ENCODE results near the gene PLA2G2C. TPM values are rescaled to one million over a fixed set of nuclear protein-coding genes. Genes with fewer than 3 reads are reported as not detected.

Gene PLA2G2C
- total and polyA plus RNA-seq, 8 donors: 0.06 to 0.16 (median 0.11) TPM; not detected in 3

DNA sequence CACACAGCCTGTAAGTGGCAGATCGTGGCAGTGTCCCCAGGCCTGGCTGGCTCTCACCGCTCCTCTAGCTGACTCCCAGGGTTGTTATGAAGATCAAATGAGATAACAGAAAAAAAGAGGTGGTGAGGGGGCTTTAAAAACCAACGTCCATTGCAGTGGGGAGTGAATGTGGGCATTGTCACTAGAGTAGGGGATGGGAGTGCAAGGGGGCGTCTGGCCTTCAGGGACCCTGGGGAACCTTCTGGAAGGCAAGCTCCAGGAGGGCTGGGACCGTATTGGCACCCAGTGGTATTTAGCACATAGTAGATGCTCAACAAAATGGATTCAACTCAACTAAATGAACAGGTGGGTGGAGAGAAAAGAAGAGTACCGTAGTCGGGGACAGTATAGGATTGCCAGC is 70.4 kb downstream of the PLA2G2C start:
- H3K4me1 ChIP-seq: no peaks in the 10 kb centered on the region
- ATAC-seq: no peak
- DNase-seq: no peak
- TF ChIP-seq, protein P1, sequence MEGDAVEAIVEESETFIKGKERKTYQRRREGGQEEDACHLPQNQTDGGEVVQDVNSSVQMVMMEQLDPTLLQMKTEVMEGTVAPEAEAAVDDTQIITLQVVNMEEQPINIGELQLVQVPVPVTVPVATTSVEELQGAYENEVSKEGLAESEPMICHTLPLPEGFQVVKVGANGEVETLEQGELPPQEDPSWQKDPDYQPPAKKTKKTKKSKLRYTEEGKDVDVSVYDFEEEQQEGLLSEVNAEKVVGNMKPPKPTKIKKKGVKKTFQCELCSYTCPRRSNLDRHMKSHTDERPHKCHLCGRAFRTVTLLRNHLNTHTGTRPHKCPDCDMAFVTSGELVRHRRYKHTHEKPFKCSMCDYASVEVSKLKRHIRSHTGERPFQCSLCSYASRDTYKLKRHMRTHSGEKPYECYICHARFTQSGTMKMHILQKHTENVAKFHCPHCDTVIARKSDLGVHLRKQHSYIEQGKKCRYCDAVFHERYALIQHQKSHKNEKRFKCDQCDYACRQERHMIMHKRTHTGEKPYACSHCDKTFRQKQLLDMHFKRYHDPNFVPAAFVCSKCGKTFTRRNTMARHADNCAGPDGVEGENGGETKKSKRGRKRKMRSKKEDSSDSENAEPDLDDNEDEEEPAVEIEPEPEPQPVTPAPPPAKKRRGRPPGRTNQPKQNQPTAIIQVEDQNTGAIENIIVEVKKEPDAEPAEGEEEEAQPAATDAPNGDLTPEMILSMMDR (IDR thresholded peaks at IDR 0.05): no peak
- no peaks in the 10 kb centered on the region for H3K27me3 ChIP-seq
- no peak overlapping the region for H3K4me3 ChIP-seq
- H3K36me3 ChIP-seq: no peaks in the 10 kb centered on the region
- no peak overlapping the region for H3K27ac ChIP-seq
- intact Hi-C loops (cut with DNase I): no loop called here
- no peaks in the 10 kb centered on the region for H3K9me3 ChIP-seq

DNA sequence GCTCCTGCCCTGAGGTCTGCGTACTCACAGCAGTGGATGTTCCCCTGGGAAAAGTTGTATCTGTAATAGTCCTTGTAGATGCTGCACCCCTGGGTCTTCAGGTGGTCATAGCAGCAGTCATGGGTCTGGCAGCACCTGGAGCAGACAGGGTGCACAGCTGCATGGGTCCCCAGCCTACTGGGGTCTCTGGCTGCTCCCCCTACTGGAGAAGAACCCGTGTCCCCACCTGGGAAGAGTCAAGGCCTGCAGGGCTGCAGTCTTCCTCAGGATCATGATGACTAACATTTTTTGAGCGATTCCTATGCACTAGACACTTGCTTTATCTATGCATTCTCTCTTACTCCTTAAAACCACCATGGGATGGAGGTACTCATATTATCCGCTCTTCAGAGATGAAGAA is 70.8 kb downstream of the PLA2G2C start:
- Histone ChIP-seq H3K36me3 (no peaks in the 10 kb centered on the region), H3K27me3 (no peaks in the 10 kb centered on the region), H3K4me1 (no peaks in the 10 kb centered on the region), H3K27ac (no peak overlapping the region), H3K4me3 (no peak overlapping the region), H3K9me3 (no peaks in the 10 kb centered on the region)
- DNase-seq: no peak
- intact Hi-C loops (cut with DNase I): no loop called here
- no peak for ATAC-seq
- TF ChIP-seq, protein P1 (IDR thresholded peaks at IDR 0.05): no peak

DNA sequence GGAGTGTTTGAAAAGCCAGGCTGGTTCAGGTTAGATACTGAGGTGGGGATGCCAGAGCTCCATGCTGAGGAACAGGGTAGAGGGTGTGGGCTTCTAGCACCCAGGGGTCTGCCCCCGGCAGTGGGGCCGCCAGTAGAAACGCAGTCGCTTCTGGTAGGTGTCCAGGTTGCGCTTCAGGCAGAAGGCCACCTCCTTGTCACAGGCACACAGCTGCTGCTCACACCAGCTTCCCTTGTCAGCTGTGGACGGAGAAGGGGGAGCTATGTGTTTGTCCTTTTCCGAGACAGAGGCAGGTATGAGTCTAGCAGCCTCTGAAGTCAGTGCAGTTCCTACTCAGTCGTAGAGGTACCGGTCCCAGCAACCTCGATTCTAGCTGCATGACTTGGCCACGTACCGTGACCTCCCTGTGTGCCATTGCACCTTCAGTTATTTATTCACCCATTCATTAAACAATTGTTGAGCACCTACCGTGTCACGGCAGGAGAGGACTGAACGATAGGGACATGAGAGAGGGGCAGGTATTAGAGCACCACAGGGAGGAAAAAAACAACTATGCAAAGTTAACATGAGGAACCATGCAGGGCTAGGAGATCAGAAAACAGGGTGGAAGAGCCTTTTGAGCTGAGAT is 72.2 kb downstream of the PLA2G2C start:
- H3K4me1 ChIP-seq: no peaks in the 10 kb centered on the region
- no peak for ATAC-seq
- H3K27me3 ChIP-seq: no peaks in the 10 kb centered on the region
- no peak overlapping the region for H3K27ac ChIP-seq
- TF ChIP-seq, protein P1 (IDR thresholded peaks at IDR 0.05): no peak
- H3K9me3 ChIP-seq: no peaks in the 10 kb centered on the region
- no peak overlapping the region for H3K4me3 ChIP-seq
- DNase-seq: no peak
- no peaks in the 10 kb centered on the region for H3K36me3 ChIP-seq
- intact Hi-C loops (cut with DNase I): no loop called here

Other genes with a start within 250 kb of the PLA2G2C start
- gene PLA2G2A, start 206.9 kb downstream of the PLA2G2C start, total RNA-seq: 10 to 100 TPM; 41.5 to 65.7 TPM
- gene PLA2G2A, start 206.9 kb downstream of the PLA2G2C start, polyA plus RNA-seq (ENCODE audit: insufficient read length in 6 of 6): 1 to 10 TPM in 3 of 6 donors, under 1 TPM in 3; 0.73 to 2.0 (median 1.2) TPM
- 1 to 10 TPM; 4.9 to 5.5 TPM for gene PLA2G5, start 116.3 kb downstream of the PLA2G2C start, total RNA-seq
- gene PLA2G5, start 116.3 kb downstream of the PLA2G2C start, polyA plus RNA-seq (ENCODE audit: insufficient read length in 6 of 6): 1 to 10 TPM in 1 of 6 donors, under 1 TPM in 5; 0.41 to 1.1 (median 0.78) TPM
- not detected for gene PLA2G2D, start 67.0 kb downstream of the PLA2G2C start, total RNA-seq
- under 1 TPM in 5 of 6 donors, not detected in 1; 0.07 to 0.15 (median 0.09) TPM for gene PLA2G2D, start 67.0 kb downstream of the PLA2G2C start, polyA plus RNA-seq (ENCODE audit: insufficient read length in 6 of 6)
- not detected for gene PLA2G2F, start 47.2 kb downstream of the PLA2G2C start, total RNA-seq
- gene PLA2G2F, start 47.2 kb downstream of the PLA2G2C start, polyA plus RNA-seq (ENCODE audit: insufficient read length in 6 of 6): not detected
- gene UBXN10, start 422 bp downstream of the PLA2G2C start, total RNA-seq: 1 to 10 TPM; 1.8 to 4.7 TPM
- 1 to 10 TPM; 1.9 to 6.4 (median 4.6) TPM for gene UBXN10, start 422 bp downstream of the PLA2G2C start, polyA plus RNA-seq (ENCODE audit: insufficient read length in 6 of 6)
- under 1 TPM; 0.15 to 0.29 TPM for gene VWA5B1, start 104.4 kb upstream of the PLA2G2C start, total RNA-seq
- 1 to 10 TPM in 1 of 6 donors, under 1 TPM in 5; 0.66 to 1.2 (median 0.79) TPM for gene VWA5B1, start 104.4 kb upstream of the PLA2G2C start, polyA plus RNA-seq (ENCODE audit: insufficient read length in 6 of 6)